Mammary epithelial cell (primary cell): ENCODE data around the gene TSPAN9.

Experiments used
- CTCF ChIP-seq, 2 donors: IDR thresholded peaks in 1 of 2; conservative IDR thresholded peaks in 1 of 2; 2 replicates each; pipeline ENCODE4 v1.5.1; 2011 to 2012; ENCODE audit warnings: inconsistent platforms in 2 of 2, low read length in 2 of 2, mild to moderate bottlenecking in 2 of 2, control low read depth in 1 of 2, low read depth in 1 of 2; ENCODE audit not compliant: insufficient read depth in 1 of 2; ENCODE audit errors: extremely low read depth in 1 of 2
- EZH2 ChIP-seq: IDR thresholded peaks from 2 replicates; pipeline ENCODE4 v1.6.1; 2012; ENCODE audit warnings: low read length, inconsistent platforms, borderline replicate concordance

GRCh38 chr12:3228552-3228951 is 151.4 kb downstream of the TSPAN9 start:
- TF ChIP-seq CTCF (conservative IDR thresholded peaks at IDR 0.05 in 1 of 2, IDR thresholded peaks at IDR 0.05 in 1 of 2; ENCODE audit: extremely low read depth in 1 of 2, insufficient read depth in 1 of 2, low read depth in 1 of 2, low read length in 2 of 2) = no peak
- TF ChIP-seq EZH2 = no peak
